Mucosa of gallbladder (tissue), 1 donor: Measurements from ENCODE around the gene KLF17. TPM values are rescaled to one million over a fixed set of nuclear protein-coding genes. Genes with fewer than 3 reads are reported as not detected.
"Not testable (repeated sequence)": the region's sequence is repeated elsewhere in the genome, so short reads cannot be mapped to it uniquely, and the experiment has no call there.

ENCODE experiments used
- DNase-seq: peaks from one replicate; pipeline ENCODE4 v3.0.0-alpha.2; 2020; ENCODE audit warnings: low spot score
- total RNA-seq: library from RNA; stranded (reverse); gene quantifications from one replicate; pipeline ENCODE4 v1.2.1, GENCODE V29; 2021
- donor health status: DM: no; HTN: no; CAD: no.

Gene KLF17
- total RNA-seq, 1 donor from 2014 or later, result not detected

- DNase-seq, result no peak
Observed at GRCh38 chr1:44108971-44109370, 9.7 kb upstream of the KLF17 start.

GRCh38 chr1:44110916-44111315 is 7.7 kb upstream of the KLF17 start:
- no peak for DNase-seq

GRCh38 chr1:44111861-44112260 is 6.8 kb upstream of the KLF17 start:
- DNase-seq, result no peak

- no peak for DNase-seq
Observed at GRCh38 chr1:44112486-44112885, 6.1 kb upstream of the KLF17 start.

- no peak for DNase-seq
Observed at GRCh38 chr1:44113095-44113609, 5.5 kb upstream of the KLF17 start.

- no peak for DNase-seq
Observed at GRCh38 chr1:44114098-44114497, 4.5 kb upstream of the KLF17 start.

- not testable (repeated sequence) for DNase-seq
Observed at GRCh38 chr1:44117272-44117671, 1.3 kb upstream of the KLF17 start.

- DNase-seq, result no peak
Observed at GRCh38 chr1:44119525-44119924, 904 bp downstream of the KLF17 start.

GRCh38 chr1:44120398-44120949 is 1.9 kb downstream of the KLF17 start:
- DNase-seq, result no peak

GRCh38 chr1:44129616-44130500 is 11.2 kb downstream of the KLF17 start:
- DNase-seq, result no peak

GRCh38 chr1:44131411-44131810 is 12.8 kb downstream of the KLF17 start:
- no peak for DNase-seq

- DNase-seq, result no peak
Observed at GRCh38 chr1:44134071-44134920, 15.7 kb downstream of the KLF17 start.

- no peak for DNase-seq
Observed at GRCh38 chr1:44135886-44136285, 17.3 kb downstream of the KLF17 start.

- no peak for DNase-seq
Observed at GRCh38 chr1:44138239-44138638, 19.6 kb downstream of the KLF17 start.

- not testable (repeated sequence) for DNase-seq
Observed at GRCh38 chr1:44139565-44139964, 20.9 kb downstream of the KLF17 start.

GRCh38 chr1:44141531-44141930 is 22.9 kb downstream of the KLF17 start, which contains the start of gene KLF18:
Gene KLF18, minus strand, starts transcription at chr1:44141631. Its CDS starts 0 bp downstream, at chr1:44141631.
- DNase-seq, result no peak

GRCh38 chr1:44144962-44145756 is 26.5 kb downstream of the KLF17 start:
- DNase-seq, result no peak

GRCh38 chr1:44146536-44147361 is 28.1 kb downstream of the KLF17 start:
- DNase-seq, result no peak

- DNase-seq, result no peak
Observed at GRCh38 chr1:44147582-44147981, 29.0 kb downstream of the KLF17 start.

GRCh38 chr1:44151332-44151731 is 32.7 kb downstream of the KLF17 start:
- no peak for DNase-seq
